NCI-H510A treated with DMSO at 0.1 percent for 48 hours (cell line): ENCODE data around the gene SND1.

Source experiments
- DNase-seq: peaks from one replicate; lab custom pipeline; 2025; lab: John Stamatoyannopoulos, UW

Gene SND1

DNA sequence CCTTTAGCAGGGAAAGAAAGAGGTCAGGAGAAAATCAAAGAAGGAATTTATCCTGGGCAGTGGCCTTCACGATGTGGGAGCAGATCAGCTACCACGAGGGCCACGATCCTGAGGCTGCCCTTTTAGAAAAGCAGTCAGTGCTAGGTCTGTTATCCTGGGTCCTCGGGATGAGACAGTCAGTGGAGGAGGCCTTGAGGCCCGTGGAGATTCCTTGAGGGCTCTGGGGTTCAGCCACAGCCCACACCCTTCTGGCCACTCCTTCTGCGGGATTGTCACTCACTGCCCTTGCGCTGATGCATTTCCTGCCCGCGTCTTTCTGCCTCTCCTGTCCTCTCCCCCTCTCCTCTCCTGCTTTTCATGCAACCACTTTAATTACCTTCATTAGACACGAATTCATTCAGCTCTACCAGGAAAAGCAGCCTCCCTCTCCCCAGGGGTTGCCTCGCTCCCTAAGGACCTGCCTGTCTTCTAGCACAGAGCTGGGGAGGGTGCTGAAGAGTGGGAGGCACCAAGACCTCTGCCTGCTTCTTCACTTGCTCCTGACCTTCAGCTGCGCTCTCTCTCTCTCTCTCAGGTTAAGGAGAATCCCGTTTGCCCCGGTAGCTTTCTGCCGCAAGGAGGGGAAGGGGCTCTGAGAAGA is 421.8 kb downstream of the SND1 start:
- no peak for DNase-seq

DNA sequence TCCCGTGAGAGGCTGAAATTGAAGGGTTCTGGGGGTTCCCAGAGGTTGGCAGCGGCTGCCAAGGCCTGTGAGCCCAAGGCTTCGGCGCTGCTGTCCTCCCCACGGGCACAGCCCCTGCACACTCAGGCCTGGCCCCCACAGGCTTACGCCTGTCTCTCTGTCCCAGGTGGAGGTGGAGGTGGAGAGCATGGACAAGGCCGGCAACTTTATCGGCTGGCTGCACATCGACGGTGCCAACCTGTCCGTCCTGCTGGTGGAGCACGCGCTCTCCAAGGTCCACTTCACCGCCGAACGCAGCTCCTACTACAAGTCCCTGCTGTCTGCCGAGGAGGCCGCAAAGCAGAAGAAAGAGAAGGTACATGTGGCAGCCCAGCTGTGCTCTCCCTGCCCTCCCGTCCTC is 422.3 kb downstream of the SND1 start:
- no peak for DNase-seq

DNA sequence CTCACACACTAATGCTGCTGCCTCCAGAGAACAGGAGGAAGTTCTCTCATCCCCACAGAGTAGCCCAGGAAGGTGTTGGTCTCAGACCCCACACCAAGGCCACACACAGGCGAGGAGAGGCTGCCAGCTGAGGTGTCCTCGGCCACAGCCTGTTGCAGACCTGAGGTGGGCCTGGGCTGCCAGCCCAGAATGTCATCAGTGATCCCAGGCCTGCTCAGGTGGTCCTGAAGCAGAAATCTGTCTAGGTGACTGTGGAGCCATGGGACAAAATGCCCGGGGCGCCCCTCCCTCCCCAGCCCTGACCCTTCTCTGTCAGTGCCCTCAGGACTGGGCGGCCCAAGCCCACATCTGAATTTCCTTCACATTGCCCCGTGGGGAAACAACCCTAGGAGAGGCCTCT is 422.7 kb downstream of the SND1 start:
- no peak for DNase-seq

DNA sequence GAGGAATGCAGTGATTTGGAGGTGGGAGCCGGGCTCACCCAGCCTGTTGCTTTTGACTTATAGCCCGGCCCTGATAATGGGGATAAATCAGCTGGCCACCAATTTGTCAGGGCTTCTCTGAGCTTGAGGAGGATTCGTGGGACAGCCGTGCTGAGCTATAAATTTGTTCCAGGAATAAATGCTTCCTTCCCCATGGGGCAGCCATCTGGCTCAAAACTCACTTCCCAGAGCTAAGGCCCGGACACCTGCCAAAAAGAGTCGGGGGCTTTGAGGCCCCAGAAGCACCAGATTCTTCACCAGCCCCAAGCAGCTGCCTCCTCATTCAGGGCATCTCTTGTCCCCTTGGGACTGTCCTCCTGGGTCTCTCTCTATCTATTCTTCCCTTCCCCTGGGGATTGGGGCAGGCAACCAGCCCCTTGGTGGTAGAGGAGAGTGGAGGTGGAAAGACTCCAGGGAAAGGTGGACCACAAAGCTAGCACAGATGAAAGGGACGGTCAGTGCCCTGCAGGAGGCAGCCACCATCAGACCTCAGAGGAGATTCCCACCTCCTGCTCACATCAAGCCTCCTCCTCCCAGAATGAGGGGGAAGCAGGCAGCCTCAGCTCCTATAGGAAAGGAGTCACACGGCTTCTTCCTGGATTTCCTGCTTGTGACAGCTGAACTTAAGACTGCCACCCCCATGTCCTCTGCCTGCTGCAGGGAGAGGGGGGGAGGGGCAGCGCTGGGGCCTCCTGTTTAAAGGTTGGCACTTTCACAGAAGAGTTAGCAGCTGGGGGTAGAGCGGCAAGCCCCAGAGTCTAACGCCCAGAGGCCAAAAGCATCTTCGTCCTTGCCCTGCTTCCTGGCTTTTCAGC is 423.5 kb downstream of the SND1 start:
- no peak for DNase-seq

DNA sequence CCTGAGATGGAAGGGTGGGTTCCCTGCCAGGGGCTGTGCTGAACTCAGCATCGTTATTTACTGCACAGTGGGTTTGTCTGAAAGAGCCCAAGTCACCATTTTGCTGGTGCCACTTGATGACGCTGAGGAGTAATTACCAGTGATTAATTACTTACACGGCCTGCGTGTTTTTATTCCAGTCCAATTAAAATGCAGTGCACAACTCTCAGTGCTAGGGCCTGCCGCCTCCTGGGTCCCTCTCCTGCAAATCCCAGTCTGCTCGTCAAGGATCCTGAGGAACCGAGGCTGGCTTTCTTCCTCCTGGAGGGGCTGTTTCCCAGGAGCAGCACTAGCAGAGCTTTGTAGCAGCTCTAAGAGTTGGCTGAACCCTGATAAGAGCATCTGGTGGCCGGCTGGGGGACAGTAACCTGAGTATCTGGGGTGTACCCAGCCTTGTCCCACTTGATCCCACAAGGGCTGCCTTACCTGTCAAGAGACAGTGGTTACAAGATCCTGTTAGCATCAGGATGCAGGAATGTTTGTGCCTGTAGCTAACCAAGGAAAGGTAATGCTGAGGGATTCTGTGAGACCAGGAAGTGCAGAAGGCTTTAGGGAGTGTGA is 424.3 kb downstream of the SND1 start:
- DNase-seq = no peak

DNA sequence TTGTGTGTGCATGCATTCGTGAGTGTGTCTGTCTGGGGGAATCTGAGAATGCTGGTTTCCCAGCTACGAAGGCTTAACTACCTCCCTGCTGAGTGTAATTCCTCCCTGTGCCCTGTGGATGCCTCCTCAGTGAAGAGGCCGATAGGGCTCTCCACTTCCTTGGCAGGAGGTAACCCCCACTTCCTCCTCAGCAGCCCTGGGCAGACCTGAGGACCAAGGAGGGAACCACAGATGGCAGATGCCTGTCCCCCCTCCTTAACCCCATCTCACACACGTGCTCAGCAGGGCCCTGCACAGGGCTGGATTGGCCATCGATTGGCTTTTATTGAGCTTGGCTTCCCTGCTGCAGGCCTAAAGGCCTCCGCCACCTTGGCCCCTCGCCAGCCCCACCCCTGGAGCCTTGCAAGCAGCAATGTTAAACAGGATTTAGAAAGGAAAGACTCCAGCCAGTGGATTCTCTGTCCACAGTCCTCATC is 424.8 kb downstream of the SND1 start:
- no peak for DNase-seq

DNA sequence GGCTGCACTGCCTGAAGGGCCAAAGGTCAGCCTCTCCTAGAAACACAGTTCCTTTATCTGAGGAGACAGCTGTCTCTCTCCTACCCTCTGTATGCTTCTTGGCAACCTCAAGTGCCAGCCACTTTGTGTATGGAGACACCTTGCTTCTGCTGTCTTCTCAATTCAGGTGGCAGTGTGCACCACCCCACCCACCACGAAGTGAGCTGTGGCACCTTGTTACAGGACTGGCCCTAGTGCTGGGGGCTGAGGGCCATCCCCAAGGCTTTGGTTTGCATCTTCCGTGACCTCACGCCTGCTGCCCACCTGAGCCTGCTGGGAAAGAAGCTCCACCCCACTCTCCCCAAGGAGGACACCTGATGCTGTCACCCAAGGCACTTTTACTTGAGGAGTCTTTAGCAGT is 426.3 kb downstream of the SND1 start:
- DNase-seq = no peak

DNA sequence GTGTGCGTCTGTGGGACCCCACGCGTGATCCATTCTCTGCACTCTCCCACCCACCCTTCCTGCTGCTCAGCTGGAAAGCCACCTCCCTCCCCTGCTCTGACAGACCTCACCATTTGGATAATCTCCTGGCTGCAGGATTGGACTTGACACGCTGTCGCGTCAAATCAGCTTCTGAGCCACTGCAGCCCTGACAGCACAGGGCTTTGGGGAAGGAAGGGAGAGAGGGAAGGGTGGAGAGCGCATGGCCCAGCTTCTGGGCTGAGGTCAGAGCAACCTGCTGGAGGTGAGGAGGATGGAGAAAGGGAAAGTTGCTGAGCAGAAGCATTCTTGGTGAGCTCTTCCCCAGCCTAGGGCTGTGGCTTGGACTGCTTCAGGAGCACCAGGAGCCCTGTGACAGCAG is 428.2 kb downstream of the SND1 start:
- DNase-seq = no peak

DNA sequence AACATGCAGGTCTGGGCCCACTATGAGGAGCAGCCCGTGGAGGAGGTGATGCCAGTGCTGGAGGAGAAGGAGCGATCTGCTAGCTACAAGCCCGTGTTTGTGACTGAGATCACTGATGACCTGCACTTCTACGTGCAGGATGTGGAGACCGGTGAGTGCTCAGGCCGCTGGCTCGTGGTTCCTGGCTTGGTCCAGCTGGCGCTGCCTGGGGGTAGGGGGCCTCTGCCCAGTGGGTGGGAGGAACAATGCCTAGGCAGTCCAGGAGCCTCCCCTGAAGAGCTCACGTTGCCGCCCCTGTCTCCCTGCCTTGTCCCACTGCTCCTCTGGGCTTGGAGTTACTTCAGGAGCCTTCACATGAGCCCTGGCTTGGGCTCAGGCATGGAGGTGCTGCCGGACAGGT is 429.4 kb downstream of the SND1 start:
- DNase-seq = no peak

DNA sequence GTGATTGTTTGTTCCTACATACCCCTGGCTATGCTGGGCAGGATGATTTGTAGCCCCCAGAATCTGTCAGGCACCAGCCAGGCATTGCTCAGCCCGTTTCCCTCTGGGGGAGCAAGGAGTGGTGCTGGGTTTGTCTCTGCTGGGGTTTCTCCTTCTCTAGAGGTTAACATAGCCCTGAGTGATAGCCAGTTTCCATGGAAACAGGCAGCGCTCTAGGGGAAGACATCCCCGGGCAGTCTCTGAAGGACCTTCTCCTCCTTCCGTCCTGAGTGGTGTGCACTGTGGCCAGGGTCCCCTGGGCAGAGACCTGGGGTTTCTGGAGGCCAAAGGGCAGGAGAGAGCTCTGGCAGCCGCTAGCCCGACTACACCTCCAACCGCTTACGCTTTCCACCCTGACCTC is 429.8 kb downstream of the SND1 start:
- no peak for DNase-seq

DNA sequence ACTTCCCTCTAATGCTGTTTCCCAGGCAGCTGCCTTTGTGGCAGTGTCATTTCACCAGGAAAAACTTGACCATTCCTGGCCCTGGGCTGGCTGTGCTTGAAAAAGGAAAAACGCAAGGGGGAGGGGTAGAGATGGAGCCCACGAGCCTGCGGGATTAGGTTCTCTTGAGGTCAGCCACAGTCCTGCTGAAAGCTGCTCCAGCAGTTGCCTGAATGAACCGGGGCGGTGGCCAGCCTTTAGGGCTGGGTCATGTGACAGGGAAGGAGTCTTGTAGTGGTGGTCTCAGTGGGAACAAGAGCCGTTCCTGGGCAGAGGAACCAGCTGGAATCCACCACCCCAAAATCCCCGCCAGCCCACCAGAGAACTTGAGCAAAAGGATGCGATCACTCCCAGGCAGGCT is 430.4 kb downstream of the SND1 start:
- DNase-seq = no peak

DNA sequence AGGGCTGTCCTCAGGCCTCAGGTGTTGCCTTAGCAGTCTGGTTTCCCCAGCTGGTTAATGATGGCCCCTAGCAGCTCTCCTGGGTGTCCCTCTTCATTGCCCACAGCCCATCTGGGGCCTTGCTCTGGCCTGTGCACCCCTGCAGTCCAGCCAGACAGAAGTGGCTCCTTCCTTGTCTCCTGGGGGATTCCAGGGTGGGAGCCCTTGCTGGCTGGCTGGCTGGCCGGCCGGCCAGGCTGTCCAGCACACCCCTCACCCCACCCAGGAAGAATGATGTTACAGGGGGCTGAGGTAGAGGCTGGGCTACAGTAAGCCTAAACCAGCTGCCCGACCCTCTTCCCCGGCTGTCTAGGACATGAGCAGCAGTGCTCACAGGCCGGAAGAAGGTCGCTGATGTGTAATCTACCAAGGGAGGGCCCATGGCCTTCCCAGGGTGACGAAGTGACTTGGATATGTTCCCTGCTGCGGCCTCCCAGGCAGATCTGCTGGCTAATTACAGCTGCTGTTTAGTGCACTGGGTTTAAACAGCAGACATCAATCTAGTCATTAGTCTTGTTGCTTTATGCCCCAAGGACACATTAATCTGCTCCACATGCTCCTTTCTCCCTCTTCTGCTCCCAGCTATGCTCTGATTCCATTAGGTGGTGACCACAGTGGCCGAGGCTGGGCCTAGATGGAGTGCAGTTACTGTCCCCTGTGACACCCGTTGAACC is 433.1 kb downstream of the SND1 start:
- no peak for DNase-seq

DNA sequence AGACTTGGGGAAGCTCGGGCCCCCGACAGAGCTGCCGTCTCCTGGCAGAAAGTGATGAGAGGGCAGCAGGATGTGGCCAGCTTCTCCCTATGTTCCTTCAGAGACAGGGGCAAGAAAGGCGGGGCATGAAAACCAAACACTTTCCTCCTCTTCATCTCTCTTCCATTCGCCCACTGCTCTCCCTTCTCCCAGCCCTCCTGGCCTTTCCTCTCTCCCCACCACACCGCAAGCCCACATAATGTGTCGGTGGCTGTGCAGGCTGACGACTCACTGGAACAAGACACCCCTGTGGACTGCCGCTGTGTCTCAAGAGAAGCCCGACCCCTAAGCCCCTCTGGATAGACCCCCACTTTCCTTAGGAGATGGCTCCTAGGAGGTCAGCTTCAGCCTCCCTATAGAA is 438.5 kb downstream of the SND1 start:
- no peak for DNase-seq

DNA sequence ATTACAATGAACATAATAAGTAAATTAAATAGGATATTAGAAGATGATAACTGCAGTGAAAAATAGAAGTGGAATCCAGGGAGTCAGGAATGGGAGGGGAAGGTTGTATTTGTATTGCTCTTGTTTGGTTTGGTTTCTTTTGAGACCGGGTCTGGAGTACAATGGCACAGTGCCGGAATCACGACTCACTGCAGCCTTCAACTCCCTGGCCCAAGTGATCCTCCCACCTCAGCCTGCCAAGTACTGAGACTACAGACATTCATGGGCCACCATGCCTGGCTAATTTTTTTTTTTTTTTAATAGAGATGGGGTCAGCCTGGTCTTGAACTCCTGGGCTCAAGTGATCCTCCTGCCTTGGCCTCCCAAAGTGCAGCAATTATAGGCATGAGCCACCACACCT is 439.1 kb downstream of the SND1 start:
- DNase-seq = no peak

DNA sequence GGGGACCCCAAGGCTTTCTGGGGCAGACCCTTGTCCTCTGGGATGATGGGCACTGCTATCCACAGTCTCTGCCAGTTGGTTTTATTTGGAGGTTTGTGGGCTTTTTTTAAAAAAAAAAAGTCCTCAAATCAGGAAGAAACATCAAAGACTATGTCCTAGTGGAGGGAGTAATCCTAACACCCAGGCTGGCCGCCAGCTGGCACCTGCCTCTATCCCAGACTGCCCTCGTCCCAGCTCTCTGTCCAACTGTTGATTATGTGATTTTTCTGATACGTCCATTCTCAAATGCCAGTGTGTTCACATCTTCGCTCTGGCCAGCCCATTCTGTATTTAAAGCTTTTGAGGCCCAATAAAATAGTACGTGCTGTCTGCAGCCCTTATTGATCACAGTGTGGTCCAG is 440.2 kb downstream of the SND1 start:
- DNase-seq = no peak

DNA sequence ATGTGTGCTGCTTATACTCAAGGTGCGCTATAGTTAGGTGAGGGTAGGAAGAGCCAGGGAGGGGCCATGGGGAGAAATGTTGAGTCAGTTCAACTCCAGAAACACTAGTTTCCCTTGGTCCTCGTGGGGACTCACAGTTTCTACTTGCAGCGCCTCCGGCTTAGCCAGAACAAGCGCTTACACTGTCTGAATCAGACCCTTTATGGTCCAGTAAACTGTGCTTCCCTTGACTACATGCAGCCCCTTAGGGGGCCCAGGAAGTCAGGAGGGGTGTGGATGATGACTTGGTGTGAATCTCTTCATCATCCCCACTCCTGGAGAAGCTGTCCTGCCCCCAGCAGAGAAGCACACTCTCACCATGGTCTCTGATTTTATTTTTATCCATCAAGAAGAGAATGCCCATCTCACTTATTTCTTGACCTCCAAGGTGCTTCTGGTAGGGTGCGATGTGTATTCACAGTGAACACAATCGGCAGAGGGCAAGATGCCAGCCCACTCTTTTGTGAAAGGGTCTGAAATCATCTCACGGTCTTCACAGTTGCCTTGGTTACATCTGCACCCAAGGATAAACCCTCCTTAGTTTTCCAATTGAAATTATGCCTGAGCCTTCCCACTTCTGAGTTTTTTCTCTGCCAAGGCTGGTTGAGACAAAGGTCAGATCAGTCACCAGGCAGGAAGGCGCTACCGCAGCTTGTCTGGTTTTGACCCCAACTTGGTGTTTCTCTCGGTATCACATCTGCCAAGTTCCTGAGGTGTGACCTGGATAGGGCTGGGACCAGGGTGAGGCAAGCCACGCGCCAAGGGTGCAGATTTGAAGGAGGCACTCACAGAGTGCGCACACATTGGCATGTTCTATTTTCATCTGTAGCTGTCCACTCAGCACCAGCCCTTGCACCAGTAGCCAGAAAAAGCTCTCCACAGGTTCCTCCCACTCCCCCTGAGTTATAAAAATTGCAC is 441.9 kb downstream of the SND1 start:
- DNase-seq = no peak

DNA sequence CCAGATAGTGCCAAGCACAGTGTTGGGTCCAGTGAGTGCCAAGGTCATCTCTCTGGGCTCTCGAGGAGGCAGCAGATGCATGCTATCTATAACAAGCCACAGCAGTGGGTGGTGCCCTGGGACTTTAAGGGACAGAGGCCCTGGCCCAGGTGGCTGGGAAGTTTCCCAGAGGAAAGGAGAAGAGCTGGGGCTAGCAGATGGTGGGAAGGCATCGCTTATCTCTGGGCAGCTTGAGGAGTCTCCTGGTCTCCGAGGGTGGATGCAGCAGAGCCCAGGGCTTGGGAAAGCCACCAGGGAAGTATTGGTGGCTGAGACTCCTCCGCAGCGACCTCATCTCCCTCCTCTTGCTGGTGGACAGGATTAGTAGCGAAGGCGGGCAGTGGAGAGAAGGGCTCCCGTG is 442.7 kb downstream of the SND1 start:
- no peak for DNase-seq

DNA sequence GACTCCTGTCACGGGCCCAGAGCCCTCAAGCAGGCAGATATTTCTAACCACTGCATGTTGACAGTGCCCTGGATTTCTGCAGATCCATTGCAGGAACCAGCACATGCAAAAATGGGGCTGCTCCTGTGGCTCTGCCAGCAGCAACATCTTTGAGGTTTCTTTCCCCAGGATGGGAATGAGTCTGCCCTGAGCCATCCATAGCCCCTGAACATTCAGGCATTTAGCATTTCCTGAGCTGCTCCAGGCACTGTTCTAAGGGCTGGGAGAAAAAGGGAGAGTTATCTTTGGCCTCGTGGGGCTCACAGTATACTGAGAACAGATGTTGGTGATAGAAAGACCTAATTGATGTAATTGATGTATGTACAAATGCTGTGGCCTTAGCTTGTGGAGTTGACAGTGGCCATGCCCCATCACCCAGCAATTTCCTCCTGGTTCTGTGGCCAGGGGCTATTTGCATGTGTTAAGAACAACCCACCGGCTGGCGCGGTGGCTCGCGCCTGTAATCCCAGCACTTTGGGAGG is 445.3 kb downstream of the SND1 start:
- no peak for DNase-seq

DNA sequence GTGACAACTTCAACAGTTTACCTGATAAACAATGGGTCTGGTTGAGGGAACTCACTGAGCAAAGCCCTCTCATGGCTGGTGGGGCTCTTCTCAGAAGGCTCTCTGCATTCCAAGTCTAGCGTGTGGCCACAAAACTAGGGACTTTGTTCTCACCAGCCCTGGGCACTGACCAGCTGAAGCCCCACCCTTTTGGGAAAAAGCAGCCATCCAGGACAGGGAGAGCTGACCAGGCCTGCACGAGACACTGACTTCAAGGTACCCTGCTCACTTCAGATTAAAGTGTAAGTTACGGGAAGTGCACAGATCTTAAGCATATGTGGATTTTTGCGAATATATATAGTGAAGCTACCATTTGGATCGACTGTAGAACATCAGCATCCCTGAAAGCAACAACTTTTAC is 446.6 kb downstream of the SND1 start:
- DNase-seq = no peak

DNA sequence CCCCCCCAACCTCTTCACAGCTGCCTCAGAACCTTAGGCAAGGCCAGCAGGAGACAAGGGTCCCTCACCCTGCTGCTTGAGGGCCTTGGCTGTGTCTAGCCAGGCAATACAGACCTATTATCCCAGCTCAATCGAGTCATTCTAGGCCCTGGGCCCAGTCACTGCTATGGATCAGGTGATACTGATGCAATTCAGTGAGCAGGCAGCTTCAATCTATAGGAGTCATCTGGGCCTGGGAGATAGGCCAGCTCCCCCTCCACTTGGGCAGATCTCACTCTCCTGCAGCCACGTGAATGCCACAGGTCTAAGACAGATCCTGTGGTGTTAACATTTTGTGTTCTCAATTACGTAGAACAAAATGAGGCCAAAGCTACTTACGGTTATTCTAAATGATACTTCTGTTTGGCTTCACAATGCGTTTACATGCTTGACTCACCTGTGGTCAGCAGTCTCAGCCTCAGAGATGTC is 447.2 kb downstream of the SND1 start:
- DNase-seq = no peak
